ENCODE measurements around the gene CLCN5.

DNA sequence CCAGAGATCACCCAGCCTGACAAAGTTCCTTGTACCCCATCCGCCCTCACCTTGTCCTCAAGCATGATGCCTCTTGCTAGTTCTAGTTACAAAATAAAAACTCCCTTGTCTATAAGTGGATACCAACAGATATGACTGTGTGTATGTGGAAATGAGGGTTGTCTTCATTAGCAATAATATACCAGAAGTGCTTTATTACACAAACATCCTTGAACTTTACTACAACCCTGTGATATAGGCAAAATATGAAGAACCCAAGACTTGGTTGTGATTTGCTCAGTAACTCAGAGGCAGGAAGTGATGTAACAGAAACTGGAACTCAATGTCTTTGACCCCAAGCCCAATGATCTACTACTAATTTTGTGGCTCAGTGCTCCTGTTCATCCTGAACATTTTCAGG is 180.8 kb downstream of the CLCN5 start:
- TF ChIP-seq, protein P1, sequence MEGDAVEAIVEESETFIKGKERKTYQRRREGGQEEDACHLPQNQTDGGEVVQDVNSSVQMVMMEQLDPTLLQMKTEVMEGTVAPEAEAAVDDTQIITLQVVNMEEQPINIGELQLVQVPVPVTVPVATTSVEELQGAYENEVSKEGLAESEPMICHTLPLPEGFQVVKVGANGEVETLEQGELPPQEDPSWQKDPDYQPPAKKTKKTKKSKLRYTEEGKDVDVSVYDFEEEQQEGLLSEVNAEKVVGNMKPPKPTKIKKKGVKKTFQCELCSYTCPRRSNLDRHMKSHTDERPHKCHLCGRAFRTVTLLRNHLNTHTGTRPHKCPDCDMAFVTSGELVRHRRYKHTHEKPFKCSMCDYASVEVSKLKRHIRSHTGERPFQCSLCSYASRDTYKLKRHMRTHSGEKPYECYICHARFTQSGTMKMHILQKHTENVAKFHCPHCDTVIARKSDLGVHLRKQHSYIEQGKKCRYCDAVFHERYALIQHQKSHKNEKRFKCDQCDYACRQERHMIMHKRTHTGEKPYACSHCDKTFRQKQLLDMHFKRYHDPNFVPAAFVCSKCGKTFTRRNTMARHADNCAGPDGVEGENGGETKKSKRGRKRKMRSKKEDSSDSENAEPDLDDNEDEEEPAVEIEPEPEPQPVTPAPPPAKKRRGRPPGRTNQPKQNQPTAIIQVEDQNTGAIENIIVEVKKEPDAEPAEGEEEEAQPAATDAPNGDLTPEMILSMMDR (IDR thresholded peaks at IDR 0.05): no peak
- TF ChIP-seq SIN3A (IDR thresholded peaks at IDR 0.05; ENCODE audit: borderline replicate concordance, insufficient read depth, low read depth, low read length) (no peak), TCF7L2 (IDR thresholded peaks at IDR 0.05; ENCODE audit: low read depth, low read length) (no peak)
